ENCODE results near the gene WDR37. TPM values are rescaled to one million over a fixed set of nuclear protein-coding genes. Genes with fewer than 3 reads are reported as not detected.
"Not testable (repeated sequence)": the region's sequence is repeated elsewhere in the genome, so short reads cannot be mapped to it uniquely, and the experiment has no call there.

The WDR37 gene
- total RNA-seq, 4 donors from 2014 or later: 1.3 to 21.7 (median 11.2) TPM

DNA sequence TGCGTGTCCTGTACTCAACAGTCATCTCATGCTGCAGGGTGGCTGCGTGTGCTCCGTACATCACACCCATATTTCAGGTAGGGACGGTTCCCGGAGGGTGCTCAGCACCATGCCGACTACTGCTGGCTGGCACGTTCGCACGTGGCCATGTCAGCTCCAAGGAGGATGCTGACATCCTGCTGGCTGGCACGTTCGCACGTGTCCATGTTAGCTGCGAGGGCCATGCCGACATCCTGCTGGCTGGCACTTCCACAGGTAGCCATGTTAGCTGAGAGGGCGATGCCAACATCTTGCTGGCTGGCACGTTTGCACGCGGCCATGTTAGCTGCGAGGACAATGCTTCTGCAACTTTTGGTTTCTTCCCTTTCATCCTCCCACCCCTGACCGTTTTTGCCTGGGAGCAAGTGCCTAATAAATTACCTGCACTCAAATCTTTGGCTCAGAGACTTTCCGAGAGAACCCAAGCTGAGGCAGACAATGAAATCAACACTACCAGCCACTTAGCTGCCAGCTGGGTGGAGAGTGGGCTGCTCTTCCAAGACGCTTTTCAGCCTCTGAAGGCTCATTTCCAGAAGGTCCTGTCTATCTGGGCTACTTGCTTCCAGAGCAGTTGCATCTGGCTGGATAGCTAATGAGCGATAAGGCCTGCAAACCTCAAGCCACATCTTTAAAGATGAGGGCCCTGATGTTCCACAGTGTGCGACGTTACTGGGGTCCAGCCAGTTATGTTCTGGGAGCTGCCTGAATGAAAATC lies 104.6 kb downstream of the WDR37 start:
- H3K36me3 ChIP-seq: no peaks in the 10 kb centered on the region
- H3K4me3 ChIP-seq: no peak overlapping the region
- H3K4me1 ChIP-seq: no peaks in the 10 kb centered on the region
- H3K27ac ChIP-seq: no peak overlapping the region
- intact Hi-C loops (cut with DNase I; ENCODE audit: low total_unique reads): no loop called here
- H3K27me3 ChIP-seq: no peaks in the 10 kb centered on the region
- DNase-seq: no peak
- H3K9me3 ChIP-seq: no peaks in the 10 kb centered on the region
- TF ChIP-seq POLR2A (IDR thresholded peaks at IDR 0.05): no peak
- TF ChIP-seq, protein P1, sequence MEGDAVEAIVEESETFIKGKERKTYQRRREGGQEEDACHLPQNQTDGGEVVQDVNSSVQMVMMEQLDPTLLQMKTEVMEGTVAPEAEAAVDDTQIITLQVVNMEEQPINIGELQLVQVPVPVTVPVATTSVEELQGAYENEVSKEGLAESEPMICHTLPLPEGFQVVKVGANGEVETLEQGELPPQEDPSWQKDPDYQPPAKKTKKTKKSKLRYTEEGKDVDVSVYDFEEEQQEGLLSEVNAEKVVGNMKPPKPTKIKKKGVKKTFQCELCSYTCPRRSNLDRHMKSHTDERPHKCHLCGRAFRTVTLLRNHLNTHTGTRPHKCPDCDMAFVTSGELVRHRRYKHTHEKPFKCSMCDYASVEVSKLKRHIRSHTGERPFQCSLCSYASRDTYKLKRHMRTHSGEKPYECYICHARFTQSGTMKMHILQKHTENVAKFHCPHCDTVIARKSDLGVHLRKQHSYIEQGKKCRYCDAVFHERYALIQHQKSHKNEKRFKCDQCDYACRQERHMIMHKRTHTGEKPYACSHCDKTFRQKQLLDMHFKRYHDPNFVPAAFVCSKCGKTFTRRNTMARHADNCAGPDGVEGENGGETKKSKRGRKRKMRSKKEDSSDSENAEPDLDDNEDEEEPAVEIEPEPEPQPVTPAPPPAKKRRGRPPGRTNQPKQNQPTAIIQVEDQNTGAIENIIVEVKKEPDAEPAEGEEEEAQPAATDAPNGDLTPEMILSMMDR (IDR thresholded peaks at IDR 0.05): no peak

DNA sequence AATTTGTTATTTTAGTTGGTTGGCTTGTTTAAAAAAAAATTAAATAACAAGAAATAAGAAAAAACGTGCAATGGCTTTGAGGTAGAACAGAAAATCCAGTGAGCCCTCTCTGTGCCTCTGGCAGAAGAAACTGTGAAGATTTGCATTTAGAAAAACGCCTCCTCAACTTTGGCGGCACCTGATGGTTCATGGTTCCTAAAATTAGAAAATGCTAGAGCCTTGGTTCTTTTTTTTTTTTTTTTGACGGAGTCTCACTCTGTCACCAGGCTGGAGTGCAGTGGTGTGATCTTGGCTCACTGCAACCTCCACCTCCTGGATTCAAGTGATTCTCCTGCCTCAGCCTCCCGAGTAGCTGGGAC lies 105.1 kb downstream of the WDR37 start:
- H3K4me3 ChIP-seq; intact Hi-C loops (cut with DNase I; ENCODE audit: low total_unique reads); H3K27me3 ChIP-seq; DNase-seq; H3K9me3 ChIP-seq; H3K36me3 ChIP-seq; H3K27ac ChIP-seq; H3K4me1 ChIP-seq: not testable (repeated sequence)

DNA sequence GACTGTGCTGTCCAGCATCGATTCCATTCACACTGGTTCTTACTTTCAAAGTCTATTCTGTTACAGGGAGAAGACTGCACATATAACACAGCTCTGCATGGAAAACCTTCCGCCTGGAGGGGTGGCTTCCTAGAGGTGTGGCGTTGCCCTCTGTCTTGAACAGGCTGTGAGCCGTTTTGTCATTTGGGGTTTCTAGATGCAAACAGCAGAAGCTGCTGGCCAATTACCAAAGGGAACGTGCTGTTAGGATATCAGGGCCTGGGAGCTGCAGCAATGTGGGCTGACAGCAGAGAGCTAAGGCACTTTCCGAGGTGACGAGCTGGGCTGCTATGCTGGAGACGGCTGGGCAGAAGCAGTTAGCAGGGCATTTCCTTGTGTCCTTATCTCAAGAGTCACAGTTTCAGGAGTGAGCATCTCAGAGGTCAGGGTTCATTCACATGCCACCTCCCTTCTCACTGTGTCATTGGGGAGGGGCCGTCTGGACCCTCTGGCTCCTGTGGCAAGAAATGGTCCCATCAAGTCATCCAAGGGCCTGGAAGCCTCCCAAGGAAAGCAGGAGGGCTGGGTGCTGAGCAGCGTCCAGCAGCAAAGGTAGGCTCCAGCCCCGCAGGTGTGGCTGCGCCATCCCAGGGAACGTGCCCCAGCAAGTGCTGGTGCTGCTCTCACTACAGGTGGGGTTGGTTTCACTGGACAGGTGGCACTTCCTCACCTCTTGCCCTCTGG lies 106.5 kb downstream of the WDR37 start:
- Histone ChIP-seq H3K36me3 (no peaks in the 10 kb centered on the region), H3K27ac (no peak overlapping the region), H3K27me3 (no peaks in the 10 kb centered on the region), H3K4me1 (no peaks in the 10 kb centered on the region), H3K9me3 (no peaks in the 10 kb centered on the region), H3K4me3 (no peak overlapping the region)
- intact Hi-C loops (cut with DNase I; ENCODE audit: low total_unique reads): no loop called here
- no peak for DNase-seq
- TF ChIP-seq, protein P1 (IDR thresholded peaks at IDR 0.05): no peak
- TF ChIP-seq POLR2A (IDR thresholded peaks at IDR 0.05): no peak

DNA sequence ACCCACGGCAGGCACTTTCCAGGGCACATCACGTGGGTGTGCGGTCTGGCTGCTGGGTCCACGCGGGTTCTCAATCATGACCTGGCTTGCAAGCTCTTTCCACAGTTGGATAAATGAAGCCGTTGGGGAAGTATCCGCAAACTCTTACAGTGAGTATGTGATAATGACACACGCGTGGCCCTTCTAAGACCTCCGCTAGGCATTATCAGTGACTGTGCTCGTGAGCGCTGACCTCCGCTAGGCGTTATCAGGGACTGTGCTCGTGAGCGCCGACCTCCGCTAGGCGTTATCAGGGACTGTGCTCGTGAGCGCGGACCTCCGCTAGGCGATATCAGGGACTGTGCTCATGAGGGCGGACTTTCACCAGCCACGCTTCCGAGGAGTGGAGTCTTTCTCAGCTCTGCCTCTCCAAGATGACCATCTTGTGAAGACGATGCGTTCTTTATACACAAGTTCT lies 107.0 kb downstream of the WDR37 start:
- H3K4me1 ChIP-seq: no peaks in the 10 kb centered on the region
- no peaks in the 10 kb centered on the region for H3K36me3 ChIP-seq
- no peak for DNase-seq
- TF ChIP-seq POLR2A (IDR thresholded peaks at IDR 0.05): no peak
- TF ChIP-seq, protein P1 (IDR thresholded peaks at IDR 0.05): no peak
- no peak overlapping the region for H3K4me3 ChIP-seq
- H3K27ac ChIP-seq: no peak overlapping the region
- intact Hi-C loops (cut with DNase I; ENCODE audit: low total_unique reads): no loop called here
- no peaks in the 10 kb centered on the region for H3K27me3 ChIP-seq
- no peaks in the 10 kb centered on the region for H3K9me3 ChIP-seq

DNA sequence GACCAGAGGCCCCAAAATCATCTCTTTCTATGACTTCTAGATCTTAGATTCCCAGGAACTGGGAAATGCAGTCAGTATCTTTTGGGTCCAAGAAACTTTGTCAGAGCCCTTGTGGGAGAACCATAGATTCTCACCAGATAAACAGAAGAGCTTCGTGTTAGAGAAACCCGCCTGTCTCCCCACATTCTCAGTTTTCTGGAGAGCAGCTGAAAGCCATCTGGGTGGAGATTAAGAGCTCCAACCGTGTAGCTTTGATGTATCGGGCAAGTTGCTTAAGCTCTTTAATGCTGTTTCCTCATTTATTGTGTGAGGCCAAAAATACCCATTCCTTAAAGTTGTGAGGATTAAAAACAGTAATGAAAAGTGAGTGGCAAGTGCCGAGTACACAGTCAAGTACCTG lies 107.6 kb downstream of the WDR37 start:
- Histone ChIP-seq H3K9me3 (no peaks in the 10 kb centered on the region), H3K4me3 (no peak overlapping the region), H3K27ac (no peak overlapping the region), H3K4me1 (no peaks in the 10 kb centered on the region), H3K27me3 (no peaks in the 10 kb centered on the region), H3K36me3 (no peaks in the 10 kb centered on the region)
- DNase-seq: no peak
- intact Hi-C loops (cut with DNase I; ENCODE audit: low total_unique reads): no loop called here
- TF ChIP-seq, protein P1 (IDR thresholded peaks at IDR 0.05): no peak
- no peak for TF ChIP-seq POLR2A (IDR thresholded peaks at IDR 0.05)

Measured in uterus (tissue), 4 donors.